ENCODE data around the gene S100A6.
A peak's percentile ranks its signal among the peaks of the same experiment; 100 is the strongest.
"Not testable (repeated sequence)": the region's sequence is repeated elsewhere in the genome, so short reads cannot be mapped to it uniquely, and the experiment has no call there.

The S100A6 gene

DNA sequence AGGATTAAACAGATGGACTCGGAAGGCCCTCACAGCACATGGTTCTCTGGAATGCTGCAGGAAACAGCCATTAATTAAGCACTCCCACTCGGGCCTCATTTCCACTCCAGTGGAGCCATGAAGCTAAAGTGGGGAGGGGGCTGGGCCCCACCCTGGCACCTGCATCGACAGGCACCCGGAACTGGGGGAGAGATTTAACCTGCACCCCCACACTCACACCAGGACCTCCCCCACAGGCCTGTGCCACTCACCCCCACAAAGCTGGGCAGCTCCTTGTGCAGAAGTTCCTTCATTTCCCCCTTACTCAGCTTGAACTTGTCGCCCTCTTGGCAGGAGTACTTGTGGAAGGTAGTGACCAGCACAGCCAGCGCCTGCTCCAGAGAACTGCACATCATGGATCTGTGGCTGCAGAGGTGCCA, 27.7 kb upstream of the S100A6 start:
- no peak for DNase-seq

DNA sequence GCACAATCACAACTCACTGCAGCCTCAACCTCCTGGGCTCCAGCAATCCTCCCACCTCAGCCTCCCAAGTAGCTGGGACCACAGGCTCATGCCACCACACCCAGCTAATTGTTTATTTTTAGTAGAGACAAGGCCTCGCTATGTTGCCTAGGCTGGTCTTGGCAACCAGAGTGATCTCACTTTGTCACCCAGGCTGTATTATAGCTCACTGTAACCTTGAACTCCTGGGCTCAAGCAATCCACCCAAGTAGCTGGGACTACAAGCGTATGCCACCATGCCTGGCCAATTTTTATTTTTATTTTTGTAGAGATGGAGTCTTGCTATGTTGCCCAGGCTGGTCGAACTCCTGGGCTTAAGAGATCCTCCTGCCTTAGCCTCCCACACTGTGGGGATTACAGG, 26.2 kb upstream of the S100A6 start:
- DNase-seq, result not testable (repeated sequence)

GRCh38 chr1:153561466-153561985, 25.7 kb upstream of the S100A6 start:
- no peak for DNase-seq

DNA sequence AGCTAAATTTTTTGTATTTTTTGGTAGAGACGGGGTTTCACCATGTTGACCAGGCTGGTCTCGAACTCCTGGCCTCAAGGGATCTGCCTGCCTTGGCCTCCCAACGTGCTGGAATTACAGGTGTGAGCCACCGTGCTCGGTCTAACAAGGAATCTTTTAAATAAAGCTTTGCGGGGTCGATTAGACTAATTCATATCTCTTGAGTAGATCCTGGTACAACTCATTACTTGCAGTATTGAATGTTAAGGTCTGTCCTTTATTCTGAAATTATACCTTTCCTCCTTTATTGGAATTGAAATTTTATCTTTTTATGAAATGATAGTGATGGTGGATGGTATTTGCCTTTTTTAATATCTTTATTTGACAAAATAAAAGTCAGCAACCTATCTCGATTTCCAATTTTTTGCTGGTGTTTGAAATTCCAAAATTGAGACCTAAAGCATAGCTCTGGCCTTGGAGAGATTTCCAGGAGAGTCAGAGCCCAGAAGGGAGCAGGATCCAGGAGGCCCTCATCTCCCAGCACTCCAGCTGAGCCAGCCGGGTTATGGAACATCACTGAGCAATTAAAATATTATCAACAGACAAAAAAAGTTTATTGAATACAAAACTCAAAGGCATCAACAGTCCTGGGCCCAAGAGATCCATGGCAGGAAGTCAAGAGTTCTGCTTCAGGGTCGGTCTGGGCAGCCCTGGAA, 25.1 kb upstream of the S100A6 start:
- no peak for DNase-seq

DNA sequence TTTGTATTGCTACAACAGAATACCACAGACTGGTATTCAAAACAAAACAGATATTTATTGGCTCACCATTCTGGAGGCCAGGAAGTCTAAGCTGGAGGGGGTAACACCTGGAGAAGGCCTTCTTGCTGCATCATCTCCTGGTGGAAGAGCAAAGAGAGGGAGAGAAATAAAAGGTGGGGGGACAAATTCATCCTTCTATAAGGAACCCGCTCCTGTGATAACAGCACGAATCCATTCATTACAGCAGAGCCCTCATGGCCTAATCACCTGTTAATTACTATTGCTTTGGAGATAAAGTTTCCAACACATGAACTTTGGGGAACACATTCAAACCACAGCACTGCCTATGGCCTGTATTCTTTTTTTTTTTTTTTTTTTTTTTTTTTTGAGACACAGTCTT, 24.4 kb upstream of the S100A6 start:
- no peak for DNase-seq

DNA sequence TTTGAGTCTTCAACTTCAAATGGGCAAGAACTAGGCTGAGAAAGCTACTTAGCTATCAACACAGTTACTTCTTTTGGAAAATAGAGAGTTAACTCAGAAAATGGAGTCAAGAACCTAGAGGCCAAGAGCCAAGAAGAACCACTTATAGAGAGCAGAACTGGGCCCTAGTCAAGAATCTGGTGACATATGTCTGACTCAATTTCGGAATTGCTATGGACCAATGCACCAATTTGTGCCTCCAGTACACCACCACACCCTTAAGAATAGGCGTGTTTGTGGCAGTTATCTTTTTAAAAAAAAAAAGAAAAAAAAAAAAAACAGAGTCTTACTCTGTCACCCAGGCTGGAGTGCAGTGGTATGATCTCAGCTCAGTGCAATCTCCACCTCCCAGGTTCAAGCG, 22.1 kb upstream of the S100A6 start:
- no peak for DNase-seq

DNA sequence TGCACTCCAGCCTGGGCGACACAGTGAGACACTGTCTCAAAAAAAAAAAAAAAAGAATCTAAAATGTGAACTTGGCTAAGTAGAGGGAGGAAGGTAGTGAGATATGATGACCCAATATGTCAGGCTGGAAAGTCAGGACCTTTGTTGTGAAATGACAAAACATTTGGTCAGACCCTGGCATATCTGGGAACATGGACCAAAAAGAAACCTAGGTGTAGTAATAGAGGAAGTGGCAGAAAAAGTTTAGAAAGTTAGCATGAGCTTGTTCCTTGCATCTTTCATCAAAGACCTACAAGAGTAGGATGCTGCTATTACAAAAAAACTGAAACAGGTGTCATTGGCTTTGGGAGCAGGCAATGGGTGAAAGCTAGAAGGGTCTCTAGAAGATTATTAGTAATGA, 20.6 kb upstream of the S100A6 start:
- no peak for DNase-seq

DNA sequence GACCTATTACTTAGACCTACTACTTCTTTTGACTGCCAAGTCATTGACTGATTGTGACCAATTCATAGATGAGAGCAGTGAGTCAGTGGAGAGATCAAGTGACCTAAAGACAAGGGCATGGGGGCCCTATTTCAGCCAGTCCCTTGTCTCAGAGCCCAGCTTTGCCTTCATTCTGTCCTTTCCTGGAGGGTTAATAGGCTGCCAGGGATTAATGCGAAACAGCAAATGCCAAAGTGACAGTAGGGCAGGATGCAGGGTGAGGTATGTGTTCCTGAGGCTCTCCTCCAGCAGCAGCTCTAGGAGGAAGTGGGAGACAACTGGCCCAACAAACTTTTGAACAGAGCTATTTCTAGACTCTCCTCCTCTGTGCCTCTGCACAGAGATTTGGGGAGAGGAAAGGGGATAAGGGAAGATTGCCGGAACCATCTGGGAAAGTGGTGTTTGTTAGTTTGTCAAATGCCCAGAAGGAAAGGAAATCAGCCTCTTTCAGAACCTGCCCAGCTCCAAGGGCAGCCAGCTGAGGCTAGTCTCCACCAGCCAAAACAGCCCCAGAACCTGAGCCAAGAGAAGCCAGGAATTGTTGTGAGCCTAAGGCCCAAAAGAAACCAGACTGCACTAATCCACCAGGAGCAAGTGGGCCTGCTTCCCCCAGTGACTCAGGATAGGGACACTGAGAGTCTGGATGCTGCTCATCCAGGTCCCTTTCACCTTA, 18.2 kb upstream of the S100A6 start:
- no peak for DNase-seq

DNA sequence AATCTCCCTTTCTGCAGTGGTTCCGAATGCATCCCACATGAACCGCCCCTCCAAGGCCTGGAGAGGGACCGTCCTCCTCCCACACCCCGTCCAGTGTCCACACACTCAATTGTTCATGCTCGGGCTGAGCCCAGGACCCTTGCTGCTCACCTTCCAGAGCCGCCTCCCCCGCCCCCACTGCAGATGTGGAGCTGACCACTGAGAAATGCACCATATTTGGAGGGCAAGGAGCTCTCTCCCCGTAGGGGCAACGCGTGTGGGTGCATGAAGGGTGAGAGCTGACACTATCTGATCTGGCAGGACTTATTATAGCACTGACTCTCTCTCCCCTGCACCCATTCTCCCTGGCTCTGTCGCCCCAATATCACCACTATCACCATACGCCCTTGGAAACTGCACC, 17.3 kb upstream of the S100A6 start:
- DNase-seq, result no peak

DNA sequence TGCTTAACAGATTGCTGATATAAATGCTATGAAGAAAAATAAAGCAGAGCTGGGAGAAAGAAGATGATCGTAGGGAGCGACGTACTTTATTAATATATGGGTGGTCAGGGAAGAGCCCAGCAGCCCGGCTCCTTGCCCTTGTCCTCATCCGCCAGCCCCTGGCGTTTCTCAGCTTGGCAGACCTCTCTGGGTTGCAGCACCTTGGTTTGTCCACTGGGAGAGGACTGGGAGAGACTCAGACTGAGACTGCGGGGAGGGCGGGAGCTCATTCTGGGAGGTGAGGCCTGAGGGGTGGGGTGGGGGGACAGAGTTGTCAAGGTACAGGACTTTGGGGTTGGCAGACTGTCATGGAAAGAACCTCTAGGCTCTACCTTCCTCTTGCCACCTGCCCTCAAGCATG, 16.5 kb upstream of the S100A6 start:
- no peak for DNase-seq

GRCh38 chr1:153550827-153551500, 15.2 kb upstream of the S100A6 start:
- no peak for DNase-seq

DNA sequence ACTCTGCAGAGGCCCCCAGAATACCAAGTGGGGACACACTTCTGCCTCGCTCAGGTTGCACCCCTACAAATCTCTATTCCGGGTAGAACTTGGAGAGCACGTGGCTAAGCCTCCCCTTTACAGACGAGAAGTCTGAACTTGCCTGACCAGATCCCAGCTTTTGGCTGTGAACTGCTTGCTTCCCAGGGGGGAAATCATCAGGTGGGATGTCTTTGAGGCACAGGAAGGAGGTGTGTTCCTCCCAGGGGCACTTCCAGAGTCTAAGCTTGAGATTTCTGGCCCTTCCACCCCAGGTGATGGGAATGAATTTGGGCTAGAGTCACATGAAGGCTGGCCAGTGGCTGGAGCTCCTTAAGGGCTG, 14.6 kb upstream of the S100A6 start:
- no peak for DNase-seq

DNA sequence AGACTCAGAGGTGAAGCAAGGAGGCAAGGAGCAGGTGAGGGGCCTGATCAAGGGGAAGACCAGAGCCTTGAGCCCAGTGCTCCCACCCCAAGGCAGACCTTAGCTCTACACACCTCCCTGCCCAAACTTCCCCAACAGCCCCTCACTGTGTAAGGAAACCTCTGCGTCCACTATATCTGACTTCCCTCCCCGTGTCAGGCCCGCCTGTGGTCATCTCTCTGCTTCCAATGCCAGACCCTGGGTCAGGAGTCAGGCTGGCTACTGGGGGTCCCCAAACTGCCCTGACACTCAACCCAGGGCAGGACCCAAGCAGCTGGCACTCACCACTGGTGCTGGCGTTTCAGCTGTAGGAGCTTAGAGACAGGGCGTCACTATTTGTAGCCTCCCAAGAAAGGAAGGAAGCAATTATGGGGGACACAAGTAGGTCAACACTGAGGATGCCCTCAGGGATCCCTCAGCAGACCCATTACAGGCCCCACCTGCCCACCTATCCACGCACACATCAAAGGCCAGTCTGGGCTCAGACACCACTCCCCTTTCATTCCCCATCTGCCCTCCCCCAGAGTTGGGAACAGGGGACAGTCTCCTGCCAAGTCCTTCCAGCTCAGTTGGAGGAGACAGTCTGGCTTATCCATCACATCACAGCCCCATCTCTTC, 14.1 kb upstream of the S100A6 start:
- DNase-seq, result no peak

DNA sequence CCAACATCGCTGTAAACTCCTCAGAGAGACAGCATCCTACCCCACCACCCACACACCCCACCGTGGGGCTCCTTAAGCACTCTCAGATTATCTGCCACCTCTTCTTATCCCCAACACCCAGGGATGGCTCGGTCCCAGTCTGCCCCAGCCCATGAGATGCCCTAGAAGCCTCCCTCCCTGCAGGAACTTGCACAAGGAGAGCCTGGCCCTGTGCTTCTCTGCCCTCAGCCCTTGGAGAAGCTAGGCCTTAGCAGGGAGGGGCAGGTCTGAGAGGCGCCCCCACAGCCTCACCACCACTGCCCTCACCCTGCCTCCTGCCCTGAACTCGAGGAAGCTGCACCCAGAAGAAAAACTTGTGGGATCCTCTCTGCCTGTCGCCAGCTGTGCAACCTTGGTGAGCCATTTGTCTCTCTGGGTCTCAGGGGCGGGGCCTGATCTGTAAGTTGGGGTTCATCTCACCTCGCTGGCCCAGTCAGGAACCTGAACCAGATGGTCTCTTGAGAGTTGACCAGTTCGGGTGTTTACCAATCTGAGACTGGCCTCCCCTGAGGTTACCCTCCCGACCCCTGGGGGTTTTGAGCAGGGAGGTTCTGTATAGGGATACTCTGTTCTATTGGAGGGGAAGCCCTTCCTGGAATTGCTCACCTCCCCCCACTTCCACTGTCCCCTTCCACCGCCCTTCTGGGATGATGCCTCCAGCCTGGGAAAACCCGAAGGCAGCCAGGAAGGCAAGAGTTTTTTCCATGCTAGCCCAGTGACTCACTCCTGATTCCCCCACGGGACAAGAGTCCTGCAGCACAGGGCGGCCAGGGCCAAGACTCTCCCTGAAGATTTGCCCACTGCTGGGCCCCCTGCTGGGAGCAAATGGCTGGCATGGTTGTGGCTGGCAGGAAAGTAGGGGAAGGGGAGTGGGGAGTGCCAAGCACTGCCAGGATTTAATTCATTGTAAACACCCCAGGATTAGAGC, 13.2 kb upstream of the S100A6 start, which contains the start of gene S100A3:
Gene S100A3 (minus strand): TSS at position 537 of the 967 bp plus-strand sequence. CDS start 773 bp downstream, outside the sequence.
- DNase-seq, result no peak

DNA sequence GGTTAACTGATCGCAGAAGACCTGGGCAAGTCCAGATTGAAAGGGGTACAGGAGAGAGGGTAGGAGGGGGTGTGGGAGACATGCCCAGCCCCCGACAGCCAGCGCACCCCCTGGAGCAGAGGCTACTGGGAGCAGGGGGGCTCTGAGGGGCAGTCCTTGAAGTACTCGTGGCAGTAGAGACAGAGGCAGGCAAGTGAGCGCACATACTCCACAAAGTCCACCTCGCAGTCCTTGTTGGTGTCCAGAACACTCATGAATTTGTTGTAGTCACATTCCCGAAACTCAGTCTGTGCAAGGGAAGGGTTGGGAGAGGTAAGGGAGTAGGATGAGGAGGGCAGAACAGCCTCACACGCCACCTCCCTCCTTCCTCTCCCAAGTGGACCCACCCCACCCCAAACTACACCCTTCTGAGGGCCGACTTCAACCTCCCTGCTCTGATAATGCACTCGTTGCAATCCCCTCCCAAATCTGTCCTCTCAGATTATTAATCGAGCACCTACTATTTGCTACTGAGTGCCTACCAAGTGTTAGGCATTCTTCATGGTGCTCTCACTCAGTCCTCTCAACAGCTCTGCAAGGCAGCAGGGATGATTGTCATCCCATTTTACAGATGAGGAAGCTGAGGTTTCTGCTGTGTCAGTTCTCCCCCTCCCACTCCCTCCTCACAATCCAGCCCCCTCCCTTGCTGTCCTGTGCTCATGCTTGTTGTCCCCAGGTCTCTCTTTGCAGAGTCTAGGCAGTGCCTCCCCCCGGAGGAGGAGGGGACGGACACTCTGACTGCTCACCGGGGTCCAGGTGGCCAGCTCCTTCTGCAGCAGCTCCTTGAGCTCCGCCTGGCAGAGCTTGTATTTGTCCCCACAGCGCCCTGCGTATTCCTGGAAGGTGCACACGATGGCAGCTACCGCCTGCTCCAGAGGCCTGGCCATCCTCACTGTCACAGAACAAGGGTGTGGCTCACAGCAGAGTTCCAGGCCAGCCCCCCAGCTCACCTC, 12.1 kb upstream of the S100A6 start:
- DNase-seq, result no peak

- no peak for DNase-seq
Measured at GRCh38 chr1:153546796-153547559, 11.2 kb upstream of the S100A6 start.

GRCh38 chr1:153546371-153546770, 10.6 kb upstream of the S100A6 start:
- no peak for DNase-seq

GRCh38 chr1:153545067-153546055, 9.6 kb upstream of the S100A6 start, which contains the start of gene S100A4:
Gene S100A4 (minus strand): TSS chr1:153545806. CDS start chr1:153544794, 1,012 bp downstream.
- DNase-seq, result peak; percentile 9
